Vagina (tissue), 2 donors: ENCODE results near the gene ONECUT3. TPM values are rescaled to one million over a fixed set of nuclear protein-coding genes. Genes with fewer than 3 reads are reported as not detected.

ENCODE experiments used
- DNase-seq, 2 donors: peaks; one replicate each; pipeline ENCODE4 v3.0.0-alpha.2; 2017; ENCODE audit errors: extremely low spot score in 2 of 2
- H3K27ac ChIP-seq: fragments of 200-600 bp; sonication (generic); one replicate; pipeline ENCODE4 v1.5.1; 2019
- H3K27me3 ChIP-seq: fragments of 200-600 bp; sonication (generic); one replicate; pipeline ENCODE4 v1.5.1; 2019
- H3K36me3 ChIP-seq, 2 donors: fragments of 200-600 bp; sonication (generic); one replicate each; pipeline ENCODE4 v1.5.1; 2017 to 2019
- H3K4me1 ChIP-seq: fragments of 200-600 bp; sonication (generic); one replicate; pipeline ENCODE4 v1.5.1; 2019
- H3K4me3 ChIP-seq, 2 donors: fragments of 200-600 bp; sonication (generic); 1 replicate in 1 of 2; 2 replicates in 1 of 2; pipeline ENCODE4 v1.5.1; 2016 to 2019
- H3K9me3 ChIP-seq: fragments of 200-600 bp; sonication (generic); one replicate; pipeline ENCODE4 v1.5.1; 2019
- CTCF ChIP-seq, 3 experiments: fragments of 450-650 bp in 2 of 3; fragments of 200-600 bp in 1 of 3; sonication (generic) in 1 of 3; IDR thresholded peaks; one replicate each; pipeline ENCODE4 v1.5.1; 2017 to 2019; ENCODE audit warnings: antibody characterized with exemption in 3 of 3, mild to moderate bottlenecking in 2 of 3, moderate library complexity in 2 of 3
- POLR2A ChIP-seq, 2 donors: fragments of 450-650 bp; IDR thresholded peaks; one replicate each; pipeline ENCODE4 v1.6.1; 2017; ENCODE audit warnings: antibody characterized with exemption in 2 of 2, mild to moderate bottlenecking in 2 of 2, moderate library complexity in 2 of 2
- POLR2AphosphoS5 ChIP-seq, 2 donors: sonication (generic); formaldehyde crosslinking; IDR thresholded peaks; one replicate each; pipeline ENCODE4 v1.9.0; 2017; ENCODE audit warnings: antibody characterized with exemption in 2 of 2, mild to moderate bottlenecking in 2 of 2, low read depth in 1 of 2; ENCODE audit not compliant: insufficient read depth in 1 of 2
- intact Hi-C: fragments of 100-400 bp; cut with DNase I; formaldehyde crosslinking; loops from one replicate; pipeline ENCODE4 v1.15.1; 2023
- total RNA-seq: library from RNA; depleted of rRNA; stranded (reverse); fragments of >200 nt; gene quantifications from one replicate; pipeline ENCODE4 v1.2.3, GENCODE V29; 2016

ONECUT3 gene
- total RNA-seq, 1 donor from 2014 or later, result not detected

GRCh38 chr19:1763648-1764639 is 10.6 kb downstream of the ONECUT3 start:
- Histone ChIP-seq H3K27ac (no peak overlapping the region), H3K9me3 (no peaks in the 10 kb centered on the region), H3K4me1 (no peaks in the 10 kb centered on the region), H3K4me3 (no peak overlapping the region), H3K27me3 (peaks cover 9% of the 10 kb centered on the region), H3K36me3 (no peaks in the 10 kb centered on the region)
- intact Hi-C loops, result no loop called here
- TF ChIP-seq CTCF (IDR thresholded peaks at IDR 0.05) (no peak), POLR2AphosphoS5 (IDR thresholded peaks at IDR 0.05; ENCODE audit: insufficient read depth in 1 of 2, low read depth in 1 of 2) (no peak), POLR2A (IDR thresholded peaks at IDR 0.05) (no peak)
- no peak for DNase-seq

GRCh38 chr19:1764729-1765128 is 11.4 kb downstream of the ONECUT3 start:
- H3K27me3 ChIP-seq, result peaks cover 9% of the 10 kb centered on the region
- TF ChIP-seq POLR2AphosphoS5 (IDR thresholded peaks at IDR 0.05; ENCODE audit: insufficient read depth in 1 of 2, low read depth in 1 of 2) (no peak), CTCF (IDR thresholded peaks at IDR 0.05) (no peak), POLR2A (IDR thresholded peaks at IDR 0.05) (no peak)
- intact Hi-C loops, result loop anchor here (5.0 kb wide), 1 partner anchor 217 kb away; no protein-coding TSS in a partner anchor

GRCh38 chr19:1765232-1765903 is 12.1 kb downstream of the ONECUT3 start:
- no peak overlapping the region for H3K27ac ChIP-seq
- no peak for DNase-seq
- intact Hi-C loops, result loop anchor here (5.0 kb wide), 1 partner anchor 218 kb away; no protein-coding TSS in a partner anchor
- TF ChIP-seq POLR2AphosphoS5 (IDR thresholded peaks at IDR 0.05; ENCODE audit: insufficient read depth in 1 of 2, low read depth in 1 of 2), result no peak
- TF ChIP-seq POLR2A (IDR thresholded peaks at IDR 0.05), result no peak
- no peak for TF ChIP-seq CTCF (IDR thresholded peaks at IDR 0.05)
- H3K4me3 ChIP-seq, result no peak overlapping the region
- H3K27me3 ChIP-seq, result peaks cover 9% of the 10 kb centered on the region
- peaks cover 1% of the 10 kb centered on the region for H3K9me3 ChIP-seq
- no peaks in the 10 kb centered on the region for H3K36me3 ChIP-seq
- H3K4me1 ChIP-seq, result no peaks in the 10 kb centered on the region

More at GRCh38 chr19:1764729-1765128, 11.4 kb downstream of the ONECUT3 start:
- Histone ChIP-seq H3K27ac (no peak overlapping the region), H3K4me3 (no peak overlapping the region), H3K9me3 (no peaks in the 10 kb centered on the region), H3K4me1 (no peaks in the 10 kb centered on the region), H3K36me3 (no peaks in the 10 kb centered on the region)
- no peak for DNase-seq

GRCh38 chr19:1765904-1766799 is 12.8 kb downstream of the ONECUT3 start:
- Histone ChIP-seq H3K4me3 (no peak overlapping the region), H3K9me3 (peaks cover 9% of the 10 kb centered on the region), H3K36me3 (no peaks in the 10 kb centered on the region), H3K4me1 (no peaks in the 10 kb centered on the region), H3K27ac (no peak overlapping the region), H3K27me3 (peaks cover 9% of the 10 kb centered on the region)
- intact Hi-C loops, result loop anchor here (5.0 kb wide), 1 partner anchor 219 kb away; no protein-coding TSS in a partner anchor
- TF ChIP-seq CTCF (IDR thresholded peaks at IDR 0.05), result no peak
- DNase-seq, result no peak
